Measurements from ENCODE around the gene MNX1. TPM values are rescaled to one million over a fixed set of nuclear protein-coding genes. Genes with fewer than 3 reads are reported as not detected.

Gene MNX1
- total RNA-seq, 1 donor from 2014 or later: not detected

DNA sequence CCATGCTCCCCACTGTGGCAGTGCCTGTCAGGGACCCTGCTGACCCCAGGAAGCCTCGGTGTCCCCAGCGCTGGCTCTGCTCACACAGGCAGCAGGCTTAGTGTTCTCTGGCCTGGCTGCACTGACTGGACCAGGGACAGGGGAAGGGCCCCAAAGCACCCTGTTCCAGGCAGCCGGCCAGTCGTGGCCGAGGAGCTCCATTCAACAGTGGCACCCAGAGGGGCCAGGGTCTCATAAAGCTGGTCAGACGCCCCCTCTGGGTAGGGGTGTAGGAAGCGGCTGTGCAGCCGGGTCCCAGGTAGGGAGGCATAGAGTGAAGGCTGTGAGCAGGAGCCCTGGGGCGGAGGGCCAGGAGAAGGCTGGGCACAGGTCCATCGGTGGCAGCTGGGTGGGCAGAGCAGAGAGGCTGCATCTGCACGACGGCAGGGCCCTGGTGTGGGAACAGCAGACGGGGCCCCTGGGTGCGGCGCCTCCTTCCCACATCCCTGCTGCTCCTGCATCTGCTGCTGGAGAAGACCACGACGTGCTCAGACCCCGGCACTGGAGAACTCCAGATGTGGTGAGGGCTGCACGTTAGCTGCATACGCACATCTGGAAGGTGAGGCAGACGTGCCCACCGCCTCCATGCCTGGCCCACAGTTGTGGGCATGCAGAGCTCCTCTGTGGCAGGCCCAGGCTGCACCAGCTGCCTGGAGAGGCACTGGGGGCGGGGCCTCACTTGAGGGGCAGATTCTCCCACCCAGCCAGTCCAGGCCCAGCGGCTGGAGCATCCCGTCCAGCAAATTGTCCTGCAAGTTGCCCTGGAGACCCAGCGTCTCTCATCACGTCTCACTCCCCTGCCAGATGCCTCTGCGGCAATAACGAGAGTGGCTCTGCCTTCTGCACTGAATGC, 25.1 kb downstream of the MNX1 start:
- no peak for DNase-seq (ENCODE audit: low spot score in 2 of 2)
- FAIRE-seq: no peak

DNA sequence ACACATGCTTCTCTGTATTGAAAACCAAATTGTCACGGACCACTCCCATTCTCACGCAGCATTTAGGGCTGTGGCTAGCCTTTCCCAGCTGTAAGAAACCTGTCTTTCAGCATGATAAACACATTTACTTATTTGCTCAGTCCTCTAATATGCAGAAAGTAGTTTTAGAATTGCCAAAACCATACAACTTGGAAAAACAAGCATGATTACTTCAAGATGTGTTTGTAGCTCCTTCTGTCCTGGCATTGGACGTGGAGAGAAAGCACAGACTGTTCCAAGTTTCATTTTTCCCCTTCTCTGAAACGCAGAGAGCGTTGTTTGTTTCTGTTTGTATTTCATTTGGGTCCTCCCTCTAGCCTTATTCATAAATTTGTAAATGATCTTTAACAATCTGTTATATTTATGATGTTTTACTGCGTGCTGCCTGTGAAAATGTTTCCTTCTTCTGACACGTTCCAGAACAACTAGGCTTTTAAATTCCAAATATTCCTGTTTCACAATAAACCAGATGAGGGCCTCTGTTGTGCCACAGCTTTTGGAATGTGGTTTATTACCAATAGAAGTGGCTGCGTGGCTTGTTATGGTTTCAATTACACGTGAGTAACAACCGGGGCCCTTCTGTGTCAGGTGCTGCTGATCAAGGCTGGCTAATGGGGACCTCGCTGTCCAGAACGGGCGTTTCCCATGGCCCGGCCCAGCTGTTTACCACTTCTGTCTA, 26.1 kb downstream of the MNX1 start:
- DNase-seq (ENCODE audit: low spot score in 2 of 2) (no peak), FAIRE-seq (no peak)

DNA sequence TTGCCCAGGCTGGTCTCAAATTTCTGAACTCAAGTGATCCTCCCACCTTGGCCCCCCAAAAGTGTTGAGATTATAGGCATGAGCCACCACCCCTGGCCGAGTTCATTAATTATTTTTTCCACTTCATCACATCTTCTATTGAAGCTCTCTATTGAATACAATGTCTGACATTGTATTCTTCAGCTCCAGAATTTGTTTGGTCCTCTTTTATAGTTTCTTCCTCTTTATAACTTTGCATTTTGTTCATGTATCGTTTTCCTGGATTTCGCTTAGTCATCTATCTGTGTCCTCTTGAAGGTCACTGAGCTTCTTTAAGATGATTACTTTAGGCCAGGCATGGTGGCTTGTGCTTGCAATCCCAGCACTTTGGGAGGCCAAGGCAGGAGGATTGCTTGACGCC, 30.8 kb downstream of the MNX1 start:
- DNase-seq (ENCODE audit: low spot score in 2 of 2): no peak
- no peak for FAIRE-seq

DNA sequence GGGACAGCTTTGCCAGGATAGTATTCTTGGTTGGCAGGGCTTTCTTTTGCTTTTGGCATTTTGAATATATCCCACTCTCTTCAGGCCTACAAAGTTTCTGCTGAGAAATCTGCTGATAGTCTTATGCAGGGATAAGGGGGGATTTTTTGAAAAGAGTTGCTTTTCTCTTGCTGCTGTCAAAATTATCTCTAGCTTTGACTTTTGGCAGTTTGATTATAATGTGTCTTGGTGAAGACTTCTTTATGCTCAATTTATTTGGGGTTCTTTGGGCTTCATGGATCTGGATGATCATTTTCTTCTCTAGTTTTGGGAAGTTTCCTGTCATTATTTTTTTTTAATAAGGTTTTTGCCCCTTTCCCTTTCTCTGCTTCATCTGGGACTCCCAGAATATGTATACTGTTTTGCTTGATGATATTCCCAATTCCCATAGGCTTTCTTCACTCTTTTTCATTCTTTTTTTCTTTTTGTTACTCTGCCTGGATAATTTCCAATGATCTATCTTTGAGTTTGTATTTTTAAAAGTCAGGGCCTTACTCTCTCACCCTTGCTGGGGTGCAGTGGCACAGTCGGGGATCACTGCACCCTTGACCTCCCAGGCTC, 31.4 kb downstream of the MNX1 start:
- no peak for FAIRE-seq
- DNase-seq (ENCODE audit: low spot score in 2 of 2): no peak

DNA sequence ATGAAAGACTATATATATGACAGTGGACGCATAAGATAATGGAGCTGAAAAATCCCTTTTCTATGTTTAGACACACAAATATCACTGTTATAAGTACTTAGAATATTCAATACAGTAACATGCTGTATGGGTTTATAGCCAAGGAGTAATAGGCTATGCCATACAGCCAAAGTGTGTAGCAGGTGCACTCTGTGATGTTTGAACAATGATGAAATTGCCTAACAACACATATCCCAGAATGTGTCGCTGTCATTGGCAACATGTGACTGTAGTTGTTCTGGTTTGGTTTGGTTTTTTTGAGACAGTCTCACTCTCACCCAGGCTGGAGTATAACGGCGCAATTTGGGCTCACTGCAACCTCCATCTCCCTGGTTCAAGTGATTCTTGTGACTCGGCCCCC, 34.8 kb downstream of the MNX1 start:
- FAIRE-seq (no peak), DNase-seq (ENCODE audit: low spot score in 2 of 2) (no peak)

DNA sequence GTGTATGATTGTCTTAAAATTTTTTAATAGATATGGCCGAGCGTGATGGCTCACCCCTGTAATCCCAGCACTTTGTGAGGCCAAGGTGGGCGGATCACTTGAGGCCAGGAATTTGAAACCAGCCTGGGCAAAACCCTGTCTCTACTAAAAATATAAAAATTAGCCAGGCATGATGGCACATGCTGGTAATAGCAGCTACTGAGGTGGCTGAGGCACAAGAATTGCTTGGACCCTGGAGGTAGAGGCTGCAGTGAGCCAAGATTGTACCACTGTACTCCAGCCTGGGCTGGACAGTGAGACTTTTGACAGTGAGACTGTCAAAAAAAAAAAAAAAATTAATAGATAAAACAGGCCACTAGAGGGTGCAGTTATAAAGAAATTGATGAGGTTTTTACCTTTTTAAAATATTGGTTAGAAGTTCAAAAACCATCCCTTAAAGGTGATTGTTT, 40.5 kb downstream of the MNX1 start:
- DNase-seq (ENCODE audit: low spot score in 2 of 2): no peak
- no peak for FAIRE-seq

DNA sequence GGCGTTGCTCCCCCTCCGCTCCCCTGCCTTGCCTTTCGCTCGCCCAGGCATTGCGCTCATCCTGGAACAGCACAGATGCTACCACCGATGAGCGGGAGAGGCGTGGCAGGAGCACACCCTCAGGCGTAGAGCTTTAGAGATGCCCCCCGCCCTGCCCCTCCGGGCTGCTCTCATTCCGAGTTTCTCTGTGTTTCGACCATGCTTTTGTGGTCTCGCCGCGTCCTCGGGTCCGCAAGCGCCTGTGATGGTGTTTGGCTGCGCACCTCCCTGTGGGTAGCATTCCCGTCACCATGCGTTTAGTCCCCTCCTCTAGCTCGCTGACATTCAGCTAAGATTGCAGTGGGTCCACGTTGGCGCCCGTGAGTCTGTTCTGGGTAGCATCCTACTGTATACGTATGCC, 42.3 kb downstream of the MNX1 start:
- FAIRE-seq (no peak), DNase-seq (ENCODE audit: low spot score in 2 of 2) (no peak)

DNA sequence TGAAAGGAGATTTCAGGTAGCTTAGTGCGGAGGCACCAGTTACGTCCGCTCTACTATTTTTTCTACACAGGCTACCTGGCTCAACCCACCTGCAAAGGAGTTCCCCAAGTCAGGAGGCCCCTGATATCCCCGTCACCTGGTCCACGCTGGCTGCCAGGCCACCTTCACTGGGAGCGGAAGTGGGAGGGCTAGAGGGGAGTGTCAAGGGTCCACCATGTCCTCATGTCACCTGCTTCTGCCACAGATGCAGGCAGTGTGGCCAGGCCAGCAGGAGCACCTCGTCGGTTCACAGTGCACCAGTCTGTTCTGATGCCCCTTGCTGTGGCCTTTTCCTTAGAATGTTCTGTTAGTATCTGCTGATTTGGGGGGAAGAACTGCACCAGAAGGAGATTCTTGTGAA, 44.1 kb downstream of the MNX1 start:
- FAIRE-seq (no peak), DNase-seq (ENCODE audit: low spot score in 2 of 2) (no peak)

DNA sequence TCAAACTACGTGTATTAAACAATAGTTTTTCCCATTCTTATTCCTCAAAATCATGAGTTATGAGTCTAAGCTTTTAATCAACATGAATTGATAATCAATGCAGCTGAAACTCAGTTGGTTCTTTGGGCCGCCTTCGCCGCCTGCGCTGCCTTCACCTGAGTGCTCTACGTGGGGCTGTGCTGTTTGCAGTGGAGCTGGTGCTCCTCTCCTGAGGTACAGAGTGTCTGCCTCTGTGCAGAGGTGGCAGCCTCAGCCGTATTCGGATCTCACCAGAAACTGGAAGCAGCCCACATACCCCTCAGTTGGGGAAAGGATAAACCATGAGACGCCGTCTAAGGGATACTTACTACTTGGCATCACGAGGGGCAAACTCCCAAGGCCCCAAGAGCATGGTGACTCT, 45.5 kb downstream of the MNX1 start:
- FAIRE-seq (no peak), DNase-seq (ENCODE audit: low spot score in 2 of 2) (no peak)

DNA sequence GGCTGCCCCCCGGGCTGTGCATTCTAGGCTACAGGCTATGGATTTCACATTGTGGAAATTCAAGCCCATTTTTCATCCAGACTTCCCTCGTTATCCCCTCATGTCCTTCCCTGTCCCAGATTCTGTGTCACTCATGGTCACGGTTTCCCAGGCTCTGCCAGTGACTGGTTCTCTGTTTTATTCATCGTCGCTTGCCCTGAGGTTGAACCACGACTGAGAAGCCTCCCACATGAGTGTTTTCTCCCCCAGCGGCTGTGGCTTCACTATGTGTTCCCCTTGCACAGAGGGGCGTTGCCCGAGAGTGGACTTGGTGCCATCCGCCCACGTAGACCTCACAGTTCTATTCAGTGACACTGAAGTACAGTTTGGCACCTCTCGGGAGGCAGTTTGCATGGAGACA, 47.0 kb downstream of the MNX1 start:
- FAIRE-seq (no peak), DNase-seq (ENCODE audit: low spot score in 2 of 2) (no peak)

DNA sequence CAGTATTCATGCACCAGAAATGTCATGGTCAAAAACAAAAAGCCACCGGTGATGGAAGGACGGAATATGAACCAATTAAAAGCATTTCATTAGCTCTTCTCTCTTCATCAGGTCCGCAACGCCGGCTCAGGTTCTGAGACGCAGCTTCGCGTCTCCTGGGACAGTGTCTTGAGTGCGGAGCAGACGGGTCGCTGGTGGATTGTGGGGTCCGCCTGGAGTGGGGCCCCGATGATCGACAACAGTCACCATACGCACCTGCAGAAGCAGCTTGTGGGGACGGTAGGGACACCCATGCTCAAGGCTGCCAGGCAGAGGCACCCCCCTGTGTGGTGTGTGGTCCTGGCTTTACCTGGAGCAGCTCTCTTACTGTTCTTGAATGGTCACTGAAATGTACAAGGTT, 47.6 kb downstream of the MNX1 start:
- FAIRE-seq (no peak), DNase-seq (ENCODE audit: low spot score in 2 of 2) (no peak)

DNA sequence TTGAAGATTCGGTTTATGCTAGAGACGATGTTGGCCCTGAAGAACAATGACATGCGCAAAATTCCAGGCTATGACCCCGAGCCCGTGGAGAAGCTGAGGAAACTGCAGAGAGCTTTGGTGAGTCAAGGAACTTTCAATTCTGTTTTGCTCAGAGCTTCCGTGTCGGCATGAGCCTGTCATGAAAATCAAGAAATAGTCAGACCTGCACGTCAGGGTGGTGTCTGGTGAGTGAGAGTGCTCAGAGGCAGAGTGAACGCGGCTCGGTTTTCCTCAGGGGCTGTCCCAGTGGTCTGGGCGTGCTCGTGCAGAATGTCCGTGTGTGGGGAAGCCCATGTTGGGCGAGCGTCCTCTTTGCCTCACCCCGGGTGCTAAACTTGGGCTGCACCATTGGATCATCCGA, 48.3 kb downstream of the MNX1 start:
- DNase-seq (ENCODE audit: low spot score in 2 of 2): no peak
- FAIRE-seq: no peak

DNA sequence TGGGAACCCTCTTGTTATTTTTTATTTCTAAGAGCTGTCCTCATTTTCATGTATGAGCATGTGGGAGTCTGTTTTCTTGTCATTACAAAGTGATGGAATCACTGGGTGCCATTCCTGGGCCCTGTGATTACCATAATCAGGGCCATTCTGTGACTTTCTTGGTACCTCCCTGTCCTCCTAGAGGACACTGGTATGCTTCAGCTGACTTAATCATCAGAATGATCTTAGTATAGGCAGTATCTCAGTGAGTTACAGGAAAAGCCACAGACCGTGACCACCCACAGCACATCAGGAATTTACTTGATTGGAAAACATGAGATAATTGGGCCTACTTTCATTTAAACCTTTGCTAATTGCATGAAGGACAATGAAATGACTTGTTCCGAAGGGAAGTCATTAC, 53.7 kb downstream of the MNX1 start:
- FAIRE-seq: no peak
- no peak for DNase-seq (ENCODE audit: low spot score in 2 of 2)

DNA sequence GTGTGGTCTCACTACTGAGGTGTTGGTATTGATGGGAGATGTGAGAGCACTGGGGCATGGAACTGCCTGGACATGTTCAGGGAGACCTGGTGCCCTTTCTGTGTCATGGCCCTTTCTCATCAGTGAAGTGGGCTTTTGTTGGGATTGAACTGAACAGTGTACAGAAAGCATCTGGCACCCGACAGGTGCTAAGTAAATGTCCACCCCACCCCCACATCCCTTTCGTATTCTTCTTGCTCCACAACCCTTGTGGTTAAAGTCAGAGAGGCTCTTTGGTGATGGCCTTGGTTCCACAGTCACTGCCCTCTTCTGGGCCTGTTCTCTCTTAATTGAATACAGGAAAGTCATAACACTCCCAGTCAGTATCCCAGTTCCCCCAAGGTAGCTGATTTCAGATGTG, 55.5 kb downstream of the MNX1 start:
- FAIRE-seq: no peak
- DNase-seq (ENCODE audit: low spot score in 2 of 2): no peak

Other genes starting within 250 kb of the MNX1 start
- gene LMBR1, start 117.5 kb downstream of the MNX1 start, total RNA-seq: 207 TPM
- 22.8 TPM for gene NOM1, start 61.0 kb downstream of the MNX1 start, total RNA-seq
- gene UBE3C, start 128.3 kb upstream of the MNX1 start, total RNA-seq: 87.6 TPM

Measured in frontal cortex (tissue), 4 donors.